Lung (tissue), 12 donors: ENCODE results near the gene MAP3K10. TPM values are rescaled to one million over a fixed set of nuclear protein-coding genes. Genes with fewer than 3 reads are reported as not detected.

Experiments
- ATAC-seq: fragments of 200-7000 bp; cut with Tn5 transposase; one replicate; pipeline ENCODE4 v1.9.1; 2020; ENCODE audit warnings: moderate number of reproducible peaks; ENCODE audit not compliant: insufficient read depth, low FRiP score
- DNase-seq, 3 donors: peaks; one replicate each; pipeline ENCODE4 v3.0.0-alpha.2; 2013 to 2017
- H3K27ac ChIP-seq, 2 donors: one replicate each; pipeline ENCODE4 v1.5.1; 2013; ENCODE audit warnings: mild to moderate bottlenecking in 2 of 2, moderate library complexity in 2 of 2, control low read depth in 1 of 2, inconsistent platforms in 1 of 2, low read depth in 1 of 2, low read length in 1 of 2
- H3K27me3 ChIP-seq, 3 donors: one replicate each; pipeline ENCODE4 v1.5.1; 2013; ENCODE audit warnings: low read length in 2 of 3; ENCODE audit not compliant: control insufficient read depth in 3 of 3, insufficient read depth in 3 of 3
- H3K36me3 ChIP-seq, 4 donors: one replicate each; pipeline ENCODE4 v1.5.1; 2013; ENCODE audit warnings: low read length in 4 of 4, mild to moderate bottlenecking in 1 of 4, moderate library complexity in 1 of 4; ENCODE audit not compliant: control insufficient read depth in 4 of 4, insufficient read depth in 4 of 4
- H3K4me1 ChIP-seq, 5 donors: one replicate each; pipeline ENCODE4 v1.5.1; 2013; ENCODE audit warnings: low read length in 5 of 5, mild to moderate bottlenecking in 2 of 5, moderate library complexity in 1 of 5; ENCODE audit not compliant: control insufficient read depth in 5 of 5, insufficient read depth in 5 of 5
- H3K4me3 ChIP-seq: one replicate; pipeline ENCODE4 v1.5.1; 2013; ENCODE audit warnings: mild to moderate bottlenecking, control low read depth, moderate library complexity
- H3K9ac ChIP-seq, 2 donors: one replicate each; pipeline ENCODE4 v1.5.1; 2013; ENCODE audit warnings: low read length in 2 of 2, control low read depth in 1 of 2; ENCODE audit not compliant: insufficient read depth in 1 of 2
- H3K9me3 ChIP-seq, 4 donors: one replicate each; pipeline ENCODE4 v1.5.1; 2013; ENCODE audit warnings: low read length in 3 of 4, mild to moderate bottlenecking in 1 of 4, moderate library complexity in 1 of 4; ENCODE audit not compliant: control insufficient read depth in 4 of 4, insufficient read depth in 3 of 4
- CTCF ChIP-seq: IDR thresholded peaks from 2 replicates; pipeline ENCODE4 v1.5.1; 2012; ENCODE audit warnings: mild to moderate bottlenecking; ENCODE audit errors: control extremely low read depth, extremely low read depth
- WGBS, 2 donors: extraction: QIAGEN DNeasy Blood & Tissue Kit; methylation state at CpG; one replicate each; pipeline ENCODE4 v1.1.7; 2013; 5-methylcytosine and 5-hydroxymethylcytosine counted together
- polyA plus RNA-seq, 2 donors: library from polyadenylated mRNA; stranded (reverse); fragments of 200-250 nt; gene quantifications; one replicate each; pipeline ENCODE4 v1.2.1, GENCODE V29; 2013
- total RNA-seq, 2 donors: library from RNA; depleted of rRNA in 1 of 2; stranded (reverse); fragments of >200 nt in 1 of 2; gene quantifications; one replicate each; pipeline ENCODE4 v1.2.1, GENCODE V29; 2014 to 2021
- donor health status: control.
- donor health status: control.
- donor health status: Bipolar disorder and iron deficiency.
- donor health status: healthy.
- donor health status: DM: yes; HTN: yes; CAD: no.

MAP3K10 gene
- total and polyA plus RNA-seq, 4 donors, result 4.4 to 18.0 (median 11.3) TPM

GRCh38 chr19:40232949-40233810 is 42.0 kb downstream of the MAP3K10 start:
- Histone ChIP-seq H3K9ac (no peak overlapping the region), H3K9me3 (no peaks in the 10 kb centered on the region), H3K4me3 (no peak overlapping the region), H3K27ac (no peak overlapping the region), H3K27me3 (no peaks in the 10 kb centered on the region), H3K4me1 (peaks cover 0 to 15% (median 11%) of the 10 kb centered on the region in 5 donors), H3K36me3 (peaks cover 0 to 45% (median 22%) of the 10 kb centered on the region in 4 donors)
- no peak for TF ChIP-seq CTCF
- no peak for ATAC-seq
- 96% methylated on average over 25 of the region's 25 CpGs for WGBS, 2 donors
- no peak for DNase-seq

- ATAC-seq (no peak), DNase-seq (no peak)
- Histone ChIP-seq H3K27me3 (no peaks in the 10 kb centered on the region), H3K9me3 (no peaks in the 10 kb centered on the region), H3K27ac (no peak overlapping the region), H3K4me3 (no peak overlapping the region), H3K4me1 (peaks cover 0 to 15% (median 11%) of the 10 kb centered on the region in 5 donors), H3K9ac (no peak overlapping the region), H3K36me3 (peaks cover 0 to 52% (median 23%) of the 10 kb centered on the region in 4 donors)
- 91% methylated on average over 20 of the region's 20 CpGs for WGBS, 2 donors
- TF ChIP-seq CTCF, result no peak
Measured at GRCh38 chr19:40233811-40234389, 42.7 kb downstream of the MAP3K10 start.

- Histone ChIP-seq H3K4me3 (no peak overlapping the region), H3K4me1 (peaks cover 0 to 15% (median 11%) of the 10 kb centered on the region in 5 donors), H3K27ac (no peak overlapping the region), H3K9ac (no peak overlapping the region), H3K9me3 (no peaks in the 10 kb centered on the region), H3K27me3 (no peaks in the 10 kb centered on the region), H3K36me3 (peaks cover 3 to 56% (median 25%) of the 10 kb centered on the region in 4 donors)
- DNase-seq (no peak), ATAC-seq (no peak)
- TF ChIP-seq CTCF, result no peak
- 89 to 94% methylated on average over 22 of the region's 22 CpGs for WGBS, 2 donors
Measured at GRCh38 chr19:40234429-40235237, 43.4 kb downstream of the MAP3K10 start.
